CD14-positive monocyte (primary cell): ENCODE data around the gene GNAS-AS1. TPM values are rescaled to one million over a fixed set of nuclear protein-coding genes. Genes with fewer than 3 reads are reported as not detected.

Source experiments
- DNase-seq, 3 donors: peaks; one replicate each; pipeline ENCODE4 v3.0.0-alpha.2; 2011 to 2022
- H2AFZ ChIP-seq: 2 replicates; pipeline ENCODE4 v1.6.0; 2012; ENCODE audit warnings: mild to moderate bottlenecking, low read depth, low read length, inconsistent platforms; ENCODE audit not compliant: insufficient read depth, poor library complexity, severe bottlenecking
- H3K27ac ChIP-seq, 2 donors: 1 replicate in 1 of 2; 2 replicates in 1 of 2; pipeline ENCODE4 v1.5.1; 2012 to 2013; ENCODE audit warnings: low read length in 2 of 2, control low read depth in 1 of 2, inconsistent platforms in 1 of 2, low read depth in 1 of 2, mild to moderate bottlenecking in 1 of 2
- H3K27me3 ChIP-seq, 2 donors: one replicate each; pipeline versions ENCODE4 v1.6.0 to v1.6.1; 2011 to 2013; ENCODE audit warnings: low read length in 2 of 2; ENCODE audit not compliant: control insufficient read depth in 2 of 2, insufficient read depth in 2 of 2
- H3K36me3 ChIP-seq, 2 donors: replicated peaks in 1 of 2; 1 replicate in 1 of 2; 2 replicates in 1 of 2; pipeline versions ENCODE4 v1.5.1 to v1.6.1; 2012 to 2013; ENCODE audit warnings: low read length in 2 of 2, control low read depth in 1 of 2, inconsistent platforms in 1 of 2, mild to moderate bottlenecking in 1 of 2; ENCODE audit not compliant: insufficient read depth in 2 of 2, control insufficient read depth in 1 of 2
- H3K4me1 ChIP-seq, 2 donors: 1 replicate in 1 of 2; 2 replicates in 1 of 2; pipeline versions ENCODE4 v1.5.1 to v1.6.1; 2012 to 2013; ENCODE audit warnings: low read length in 2 of 2, control low read depth in 1 of 2, inconsistent platforms in 1 of 2, mild to moderate bottlenecking in 1 of 2, moderate library complexity in 1 of 2; ENCODE audit not compliant: insufficient read depth in 2 of 2, control insufficient read depth in 1 of 2
- H3K4me2 ChIP-seq: replicated peaks from 2 replicates; pipeline ENCODE3; 2012; ENCODE audit warnings: low read length, moderate library complexity, mild to moderate bottlenecking; ENCODE audit not compliant: poor library complexity, severe bottlenecking; ENCODE audit errors: extremely low read depth
- H3K4me3 ChIP-seq, 3 experiments: fragments of 200-600 bp in 1 of 3; sonication (generic) in 1 of 3; replicated peaks in 1 of 3; 1 replicate in 2 of 3; 2 replicates in 1 of 3; pipeline ENCODE4 v1.5.1; 2011 to 2013; ENCODE audit warnings: low read length in 3 of 3, mild to moderate bottlenecking in 3 of 3, control low read depth in 2 of 3, low read depth in 2 of 3, inconsistent platforms in 1 of 3, moderate library complexity in 1 of 3
- H3K79me2 ChIP-seq: 2 replicates; pipeline ENCODE4 v1.6.0; 2012; ENCODE audit warnings: mild to moderate bottlenecking, control low read depth, inconsistent platforms, low read length, moderate library complexity; ENCODE audit not compliant: insufficient read depth
- H3K9ac ChIP-seq: 2 replicates; pipeline ENCODE4 v1.6.0; 2017; ENCODE audit warnings: low read length, mild to moderate bottlenecking; ENCODE audit not compliant: insufficient read depth, poor library complexity, severe bottlenecking
- H3K9me3 ChIP-seq, 2 donors: replicated peaks in 1 of 2; 1 replicate in 1 of 2; 2 replicates in 1 of 2; pipeline versions ENCODE4 v1.5.1 to v1.6.1; 2012 to 2013; ENCODE audit warnings: low read length in 2 of 2, control low read depth in 1 of 2; ENCODE audit not compliant: control insufficient read depth in 1 of 2, insufficient read depth in 1 of 2
- H4K20me1 ChIP-seq: 2 replicates; pipeline ENCODE4 v1.6.0; 2012; ENCODE audit warnings: mild to moderate bottlenecking, low read length, control low read depth, moderate library complexity; ENCODE audit not compliant: insufficient read depth
- H3K27ac Mint-ChIP-seq, 7 donors: one replicate each; pipeline ENCODE4 v1.8.0; 2020; ENCODE audit warnings: mild to moderate bottlenecking in 7 of 7, mixed read lengths in 7 of 7, moderate library complexity in 6 of 7, inconsistent platforms in 2 of 7
- H3K27me3 Mint-ChIP-seq, 3 donors: one replicate each; pipeline ENCODE4 v1.8.0; 2021 to 2022; ENCODE audit warnings: low read depth in 3 of 3, mild to moderate bottlenecking in 3 of 3, mixed read lengths in 3 of 3, moderate library complexity in 3 of 3, inconsistent platforms in 1 of 3
- H3K36me3 Mint-ChIP-seq, 2 donors: one replicate each; pipeline ENCODE4 v1.8.0; 2020; ENCODE audit warnings: mixed read lengths in 2 of 2, inconsistent platforms in 1 of 2, mild to moderate bottlenecking in 1 of 2
- H3K4me1 Mint-ChIP-seq: one replicate; pipeline ENCODE4 v1.8.0; 2020; ENCODE audit warnings: mild to moderate bottlenecking, mixed read lengths
- H3K4me3 Mint-ChIP-seq, 2 donors: one replicate each; pipeline ENCODE4 v1.8.0; 2020; ENCODE audit warnings: mild to moderate bottlenecking in 2 of 2, mixed read lengths in 2 of 2, moderate library complexity in 1 of 2
- H3K9me3 Mint-ChIP-seq, 7 donors: one replicate each; pipeline ENCODE4 v1.8.0; 2020 to 2022; ENCODE audit warnings: mixed read lengths in 7 of 7, mild to moderate bottlenecking in 6 of 7, moderate library complexity in 6 of 7, inconsistent platforms in 2 of 7
- WGBS: methylation state at CpG from one replicate; pipeline ENCODE4 v1.1.5; 2013; ENCODE audit warnings: missing lambda C conversion rate; ENCODE audit not compliant: insufficient coverage; 5-methylcytosine and 5-hydroxymethylcytosine counted together
- intact Hi-C, 2 donors: fragments of 100-400 bp; cut with micrococcal nuclease; formaldehyde crosslinking; loops; one replicate each; pipeline versions ENCODE4 v1.15.0 to v1.15.1; 2023
- polyA plus RNA-seq, 3 donors: library from polyadenylated mRNA; depleted of rRNA in 1 of 3; unstranded in 2 of 3; stranded (reverse) in 1 of 3; fragments of 300-500 nt in 2 of 3; fragments of >200 nt in 1 of 3; fragmentation: Illumina TruSeq in 2 of 3; gene quantifications; 1 replicate in 2 of 3; 2 replicates in 1 of 3; pipeline ENCODE4 v1.2.3, GENCODE V29; 2012 to 2021
- TF ChIP-seq, protein P1 (sequence below): fragments of 200-600 bp; IDR thresholded peaks from one replicate; pipeline ENCODE4 v1.8.0; 2022; ENCODE audit warnings: antibody characterized with exemption, mild to moderate bottlenecking

GNAS-AS1 gene
- polyA plus RNA-seq, 3 donors = not detected

GRCh38 chr20:58845706-58846105 lies 5.0 kb downstream of the GNAS-AS1 start:
- H4K20me1 ChIP-seq = no peaks in the 10 kb centered on the region
- H3K4me3 ChIP-seq = no peak overlapping the region
- TF ChIP-seq, protein P1, sequence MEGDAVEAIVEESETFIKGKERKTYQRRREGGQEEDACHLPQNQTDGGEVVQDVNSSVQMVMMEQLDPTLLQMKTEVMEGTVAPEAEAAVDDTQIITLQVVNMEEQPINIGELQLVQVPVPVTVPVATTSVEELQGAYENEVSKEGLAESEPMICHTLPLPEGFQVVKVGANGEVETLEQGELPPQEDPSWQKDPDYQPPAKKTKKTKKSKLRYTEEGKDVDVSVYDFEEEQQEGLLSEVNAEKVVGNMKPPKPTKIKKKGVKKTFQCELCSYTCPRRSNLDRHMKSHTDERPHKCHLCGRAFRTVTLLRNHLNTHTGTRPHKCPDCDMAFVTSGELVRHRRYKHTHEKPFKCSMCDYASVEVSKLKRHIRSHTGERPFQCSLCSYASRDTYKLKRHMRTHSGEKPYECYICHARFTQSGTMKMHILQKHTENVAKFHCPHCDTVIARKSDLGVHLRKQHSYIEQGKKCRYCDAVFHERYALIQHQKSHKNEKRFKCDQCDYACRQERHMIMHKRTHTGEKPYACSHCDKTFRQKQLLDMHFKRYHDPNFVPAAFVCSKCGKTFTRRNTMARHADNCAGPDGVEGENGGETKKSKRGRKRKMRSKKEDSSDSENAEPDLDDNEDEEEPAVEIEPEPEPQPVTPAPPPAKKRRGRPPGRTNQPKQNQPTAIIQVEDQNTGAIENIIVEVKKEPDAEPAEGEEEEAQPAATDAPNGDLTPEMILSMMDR = no peak
- peaks cover 18 to 19% of the 10 kb centered on the region in 2 donors for H3K4me1 ChIP-seq
- Mint-ChIP-seq H3K27me3 (peaks cover 73 to 89% (median 84%) of the 10 kb centered on the region in 3 donors), H3K36me3 (no peaks in the 10 kb centered on the region), H3K4me1 (peaks cover 23% of the 10 kb centered on the region), H3K9me3 (peaks cover 9 to 19% (median 16%) of the 10 kb centered on the region in 7 donors), H3K4me3 (peak overlapping the region in 1 of 2 donors; percentile 68), H3K27ac (no peak overlapping the region)
- no peak overlapping the region for H3K9ac ChIP-seq
- H3K27me3 ChIP-seq = peaks cover 51 to 88% of the 10 kb centered on the region in 2 donors
- intact Hi-C loops = loop anchor here in 1 of 2 donors (5.0 kb wide), 1 partner anchor 193 kb away; the partner anchor contains the start of gene STX16
- H3K79me2 ChIP-seq = no peaks in the 10 kb centered on the region
- WGBS = 76% methylated on average over 2 of the region's 3 CpGs
- no peaks in the 10 kb centered on the region for H3K36me3 ChIP-seq
- H3K9me3 ChIP-seq = peaks cover 4 to 18% of the 10 kb centered on the region in 2 donors
- H3K27ac ChIP-seq = no peak overlapping the region
- DNase-seq = no peak
- no peak overlapping the region for H3K4me2 ChIP-seq
- no peak overlapping the region for H2AFZ ChIP-seq

GRCh38 chr20:58843128-58843556 lies 7.6 kb downstream of the GNAS-AS1 start:
- peaks cover 0 to 4% of the 10 kb centered on the region in 2 donors for H3K36me3 Mint-ChIP-seq
- intact Hi-C loops = no loop called here
- Histone ChIP-seq H3K27me3 (peaks cover 47 to 85% of the 10 kb centered on the region in 2 donors), H2AFZ (no peak overlapping the region), H3K4me1 (peaks cover 17% of the 10 kb centered on the region in 2 donors), H3K27ac (no peak overlapping the region), H3K79me2 (no peaks in the 10 kb centered on the region), H3K4me3 (no peak overlapping the region), H3K9me3 (peaks cover 12 to 28% of the 10 kb centered on the region in 2 donors), H3K36me3 (no peaks in the 10 kb centered on the region), H3K4me2 (no peak overlapping the region), H4K20me1 (no peaks in the 10 kb centered on the region), H3K9ac (no peak overlapping the region)
- H3K27ac Mint-ChIP-seq = peak overlapping the region in 1 of 7 donors; percentile 77
- peaks cover 15% of the 10 kb centered on the region for H3K4me1 Mint-ChIP-seq
- peaks cover 74 to 89% (median 81%) of the 10 kb centered on the region in 3 donors for H3K27me3 Mint-ChIP-seq
- H3K9me3 Mint-ChIP-seq = peaks cover 15 to 25% (median 22%) of the 10 kb centered on the region in 7 donors
- TF ChIP-seq, protein P1 = no peak
- peak overlapping the region in 1 of 2 donors; percentile 85 for H3K4me3 Mint-ChIP-seq
- 32% methylated on average over 4 of the region's 6 CpGs for WGBS
- DNase-seq = no peak
